ENCODE measurements around the gene ACSM4. TPM values are rescaled to one million over a fixed set of nuclear protein-coding genes. Genes with fewer than 3 reads are reported as not detected.

The ACSM4 gene
- total RNA-seq, 1 donor from 2014 or later = not detected

DNA sequence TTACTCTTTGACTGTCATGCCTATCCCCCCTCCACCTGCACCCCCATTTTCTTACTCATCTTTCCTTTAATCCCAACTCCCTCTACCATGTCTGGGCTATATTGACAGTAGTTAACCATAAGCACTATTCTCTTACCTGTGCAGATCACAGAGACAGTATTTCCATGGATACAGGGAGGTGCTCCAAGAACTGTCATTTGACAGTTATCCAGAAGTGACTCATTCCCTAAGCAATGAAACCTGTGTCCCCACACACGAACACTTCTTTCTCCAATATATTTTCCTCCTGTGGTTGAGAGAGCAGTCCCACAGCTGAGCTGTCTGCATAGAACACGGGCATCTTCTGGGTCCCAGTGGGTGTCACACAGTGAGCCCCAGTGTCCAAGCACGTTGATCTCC, 71.3 kb downstream of the ACSM4 start:
- FAIRE-seq = no peak
- H4K20me1 ChIP-seq (ENCODE audit: insufficient read depth, low read length) = no peaks in the 10 kb centered on the region
- Mint-ChIP-seq H3K4me3 (ENCODE audit: unreplicated experiment) (no peak overlapping the region), H3K9me3 (ENCODE audit: unreplicated experiment) (no peaks in the 10 kb centered on the region), H3K36me3 (ENCODE audit: low read depth, unreplicated experiment) (no peaks in the 10 kb centered on the region), H3K27me3 (ENCODE audit: low read depth, unreplicated experiment) (no peaks in the 10 kb centered on the region), H3K27ac (ENCODE audit: unreplicated experiment) (no peak overlapping the region), H3K4me1 (ENCODE audit: low read depth, unreplicated experiment) (no peaks in the 10 kb centered on the region)
- no peaks in the 10 kb centered on the region for H3K4me1 ChIP-seq (ENCODE audit: insufficient read depth, low read length)
- TF ChIP-seq EZH2 (IDR thresholded peaks at IDR 0.05; ENCODE audit: insufficient read depth, low read length) (no peak), CTCF (IDR thresholded peaks at IDR 0.05; ENCODE audit: insufficient read depth, low read depth, low read length) (no peak)
- no peaks in the 10 kb centered on the region for H3K27me3 ChIP-seq (ENCODE audit: insufficient read depth, low read length)
- H3K36me3 ChIP-seq (ENCODE audit: insufficient read depth, low read length) = peaks cover 2% of the 10 kb centered on the region
- H3K79me2 ChIP-seq (ENCODE audit: insufficient read depth, low read length) = no peaks in the 10 kb centered on the region
- H3K9me3 ChIP-seq (ENCODE audit: insufficient read depth, low read depth, low read length) = no peaks in the 10 kb centered on the region
- no peak for DNase-seq (ENCODE audit: low read depth)
- H3K4me2 ChIP-seq (ENCODE audit: low read length) = no peak overlapping the region
- H3K27ac ChIP-seq (ENCODE audit: low read depth, low read length) = no peak overlapping the region
- H2AFZ ChIP-seq (ENCODE audit: low read depth, low read length) = no peak overlapping the region
- H3K4me3 ChIP-seq (ENCODE audit: insufficient read depth, low read depth, low read length) = no peak overlapping the region
- no peak overlapping the region for H3K9ac ChIP-seq (ENCODE audit: low read length)

DNA sequence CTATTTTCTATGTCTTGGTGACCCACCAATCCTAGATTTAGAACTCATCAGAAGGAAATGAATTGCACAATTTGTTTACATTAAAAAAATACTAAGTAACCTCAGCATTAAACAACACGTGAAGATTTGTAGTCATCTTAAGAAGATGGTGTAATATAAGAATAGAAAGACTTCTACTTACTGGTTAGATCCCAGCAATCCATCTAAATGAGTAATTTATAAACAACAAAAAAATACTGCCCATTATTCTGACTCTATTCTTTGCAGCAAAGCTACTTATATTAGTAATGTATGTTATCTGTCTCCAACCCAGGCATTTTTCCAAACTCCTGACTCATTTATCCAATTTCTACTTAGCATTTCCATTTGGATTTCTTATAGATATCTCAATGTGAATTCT, 72.3 kb downstream of the ACSM4 start:
- no peak overlapping the region for H3K27ac Mint-ChIP-seq (ENCODE audit: unreplicated experiment)
- Histone ChIP-seq H3K9me3 (ENCODE audit: insufficient read depth, low read depth, low read length) (no peaks in the 10 kb centered on the region), H4K20me1 (ENCODE audit: insufficient read depth, low read length) (no peaks in the 10 kb centered on the region), H3K9ac (ENCODE audit: low read length) (no peak overlapping the region), H3K27me3 (ENCODE audit: insufficient read depth, low read length) (no peaks in the 10 kb centered on the region), H3K4me3 (ENCODE audit: insufficient read depth, low read depth, low read length) (no peak overlapping the region), H3K27ac (ENCODE audit: low read depth, low read length) (no peak overlapping the region), H2AFZ (ENCODE audit: low read depth, low read length) (no peak overlapping the region), H3K4me1 (ENCODE audit: insufficient read depth, low read length) (no peaks in the 10 kb centered on the region), H3K4me2 (ENCODE audit: low read length) (no peak overlapping the region), H3K36me3 (ENCODE audit: insufficient read depth, low read length) (peaks cover 2% of the 10 kb centered on the region), H3K79me2 (ENCODE audit: insufficient read depth, low read length) (no peaks in the 10 kb centered on the region)
- FAIRE-seq (no peak), DNase-seq (ENCODE audit: low read depth) (no peak)
- no peaks in the 10 kb centered on the region for H3K27me3 Mint-ChIP-seq (ENCODE audit: low read depth, unreplicated experiment)
- no peaks in the 10 kb centered on the region for H3K9me3 Mint-ChIP-seq (ENCODE audit: unreplicated experiment)
- H3K4me1 Mint-ChIP-seq (ENCODE audit: low read depth, unreplicated experiment) = no peaks in the 10 kb centered on the region
- no peak for TF ChIP-seq EZH2 (IDR thresholded peaks at IDR 0.05; ENCODE audit: insufficient read depth, low read length)
- no peak for TF ChIP-seq CTCF (IDR thresholded peaks at IDR 0.05; ENCODE audit: insufficient read depth, low read depth, low read length)
- H3K36me3 Mint-ChIP-seq (ENCODE audit: low read depth, unreplicated experiment) = no peaks in the 10 kb centered on the region
- H3K4me3 Mint-ChIP-seq (ENCODE audit: unreplicated experiment) = no peak overlapping the region

Other genes starting within 250 kb of the ACSM4 start
- 5.2 and 6.2 TPM in 2 replicates for gene C1S, start 243.4 kb upstream of the ACSM4 start, total RNA-seq
- 0.86 and 1.6 TPM in 2 replicates for gene C1R, start 211.6 kb upstream of the ACSM4 start, total RNA-seq
- 11.0 and 12.1 TPM in 2 replicates for gene C1RL, start 194.9 kb upstream of the ACSM4 start, total RNA-seq
- gene RBP5, start 175.2 kb upstream of the ACSM4 start, total RNA-seq = not detected in 2 replicates
- 26.7 and 29.6 TPM in 2 replicates for gene CLSTN3, start 173.7 kb upstream of the ACSM4 start, total RNA-seq
- 21.5 and 22.5 TPM in 2 replicates for gene PEX5, start 114.4 kb upstream of the ACSM4 start, total RNA-seq
- 1.3 and 1.6 TPM in 2 replicates for gene CD163L1, start 140.1 kb downstream of the ACSM4 start, total RNA-seq
- not detected in 2 replicates for gene CD163, start 199.7 kb downstream of the ACSM4 start, total RNA-seq

Data from astrocyte (in vitro differentiated cells and primary cell).